Neuronal stem cell (in vitro differentiated cells): ENCODE results near the gene PDE9A.

Experiments used
- DNase-seq: peaks from one replicate; pipeline ENCODE4 v3.0.0-alpha.2; 2013; ENCODE audit warnings: low spot score
- H2AFZ ChIP-seq: one replicate; pipeline ENCODE4 v1.6.1; 2013; ENCODE audit warnings: mild to moderate bottlenecking, low read length, inconsistent platforms
- H2AK5ac ChIP-seq: 2 replicates; pipeline ENCODE4 v1.6.1; 2013; ENCODE audit warnings: low read depth, mild to moderate bottlenecking, inconsistent platforms, low read length, moderate library complexity, mixed read lengths
- H2BK120ac ChIP-seq: 2 replicates; pipeline ENCODE4 v1.6.1; 2013; ENCODE audit warnings: low read depth, mild to moderate bottlenecking, inconsistent platforms, low read length, moderate library complexity, mixed read lengths
- H2BK12ac ChIP-seq: one replicate; pipeline ENCODE4 v1.6.1; 2013; ENCODE audit warnings: low read length, inconsistent platforms
- H2BK15ac ChIP-seq: 2 replicates; pipeline ENCODE4 v1.6.1; 2013; ENCODE audit warnings: mild to moderate bottlenecking, low read length, inconsistent platforms, mixed read lengths
- H2BK5ac ChIP-seq: one replicate; pipeline ENCODE4 v1.6.1; 2013; ENCODE audit warnings: inconsistent platforms, mild to moderate bottlenecking, low read length, moderate library complexity
- H3K14ac ChIP-seq: one replicate; pipeline ENCODE4 v1.6.1; 2013; ENCODE audit warnings: low read length, inconsistent platforms
- H3K18ac ChIP-seq: 2 replicates; pipeline ENCODE4 v1.6.1; 2013; ENCODE audit warnings: low read length, inconsistent platforms
- H3K23ac ChIP-seq: 2 replicates; pipeline ENCODE4 v1.6.1; 2013; ENCODE audit warnings: low read depth, mild to moderate bottlenecking, mixed read lengths, low read length, inconsistent platforms; ENCODE audit not compliant: poor library complexity
- H3K27ac ChIP-seq: replicated peaks from 3 replicates; pipeline ENCODE4 v1.5.1; 2013; ENCODE audit warnings: low read length, inconsistent platforms
- H3K27me3 ChIP-seq, 3 experiments: 2 replicates each; pipeline ENCODE4 v1.6.1; 2013; ENCODE audit warnings: low read length in 3 of 3, mild to moderate bottlenecking in 2 of 3, inconsistent platforms in 1 of 3, low read depth in 1 of 3, mixed read lengths in 1 of 3, moderate library complexity in 1 of 3; ENCODE audit not compliant: control insufficient read depth in 3 of 3, insufficient read depth in 3 of 3
- H3K36me3 ChIP-seq, 2 donors: replicated peaks in 1 of 2; 2 replicates each; pipeline ENCODE4 v1.6.1; 2013; ENCODE audit warnings: low read length in 2 of 2; ENCODE audit not compliant: control insufficient read depth in 2 of 2, insufficient read depth in 2 of 2
- H3K4ac ChIP-seq: 2 replicates; pipeline ENCODE4 v1.6.1; 2013; ENCODE audit warnings: inconsistent platforms, mild to moderate bottlenecking, low read length, moderate library complexity
- H3K4me1 ChIP-seq, 2 donors: 1 replicate in 1 of 2; 2 replicates in 1 of 2; pipeline ENCODE4 v1.6.1; 2013; ENCODE audit warnings: low read length in 2 of 2, low read depth in 1 of 2; ENCODE audit not compliant: control insufficient read depth in 2 of 2, insufficient read depth in 1 of 2
- H3K4me2 ChIP-seq: one replicate; pipeline ENCODE4 v1.6.1; 2013; ENCODE audit warnings: mild to moderate bottlenecking, low read length, inconsistent platforms; ENCODE audit not compliant: insufficient read depth, poor library complexity, severe bottlenecking
- H3K4me3 ChIP-seq, 2 donors: 2 replicates each; pipeline ENCODE4 v1.5.1; 2013; ENCODE audit warnings: low read length in 2 of 2, mild to moderate bottlenecking in 2 of 2, inconsistent platforms in 1 of 2, moderate library complexity in 1 of 2
- H3K79me1 ChIP-seq: one replicate; pipeline ENCODE4 v1.6.1; 2013; ENCODE audit warnings: low read depth, mild to moderate bottlenecking, inconsistent platforms, low read length, moderate library complexity
- H3K9ac ChIP-seq: one replicate; pipeline ENCODE4 v1.6.1; 2013; ENCODE audit warnings: mild to moderate bottlenecking, low read depth, low read length, inconsistent platforms; ENCODE audit not compliant: poor library complexity
- H3K9me3 ChIP-seq, 2 donors: replicated peaks in 1 of 2; 2 replicates each; pipeline versions ENCODE3 to v1.6.1; 2013; ENCODE audit warnings: low read length in 2 of 2, mild to moderate bottlenecking in 2 of 2, inconsistent platforms in 1 of 2, low read depth in 1 of 2, mixed read lengths in 1 of 2, moderate library complexity in 1 of 2; ENCODE audit not compliant: control insufficient read depth in 2 of 2, insufficient read depth in 1 of 2
- H4K8ac ChIP-seq: one replicate; pipeline ENCODE4 v1.6.1; 2013; ENCODE audit warnings: low read depth, mild to moderate bottlenecking, inconsistent platforms, low read length, moderate library complexity
- H4K91ac ChIP-seq: one replicate; pipeline ENCODE4 v1.6.1; 2013; ENCODE audit warnings: low read length, low read depth, mild to moderate bottlenecking, inconsistent platforms; ENCODE audit not compliant: poor library complexity
- WGBS, 2 donors: extraction: QIAGEN DNeasy Blood & Tissue Kit; methylation state at CpG; one replicate each; pipeline ENCODE4 v1.1.7; 2013; ENCODE audit warnings: missing lambda C conversion rate in 2 of 2, mixed read lengths in 1 of 2; ENCODE audit not compliant: insufficient read length in 2 of 2, insufficient replicate concordance in 1 of 2; ENCODE audit errors: extremely low coverage in 2 of 2; 5-methylcytosine and 5-hydroxymethylcytosine counted together

Gene PDE9A

DNA sequence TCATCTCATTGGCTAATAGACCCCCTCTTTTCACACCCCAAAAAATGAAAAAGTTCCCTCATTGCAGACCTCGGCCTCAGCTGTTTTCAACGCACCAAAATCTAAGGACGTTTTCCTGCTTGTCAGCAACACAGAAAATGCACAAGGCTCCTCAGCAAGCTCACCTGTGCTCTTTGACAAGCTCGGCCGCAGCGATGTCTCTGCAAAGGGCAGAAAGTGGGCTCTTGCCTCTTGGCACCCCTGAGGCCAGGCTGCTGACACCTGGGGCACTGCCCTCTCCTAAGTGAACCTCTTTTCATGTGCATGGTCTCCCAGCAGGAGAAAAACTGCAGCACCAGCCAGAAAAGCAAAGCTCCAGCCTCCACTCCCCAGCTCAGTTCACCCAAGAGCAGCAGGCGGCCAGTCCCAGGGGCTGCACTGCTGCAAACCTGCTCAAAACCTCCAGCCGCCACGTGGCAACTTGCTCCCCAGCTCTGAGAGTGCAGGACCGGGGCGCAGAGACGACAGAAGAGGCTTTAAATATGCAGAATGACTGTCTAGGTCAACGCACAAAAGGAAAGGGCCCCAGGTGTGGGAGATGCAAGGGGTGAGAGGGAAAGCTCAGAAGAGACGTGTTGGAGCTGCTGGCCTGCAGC is 101.7 kb downstream of the PDE9A start:
- H3K14ac ChIP-seq = no peak overlapping the region
- H2AK5ac ChIP-seq = no peak overlapping the region
- peaks cover 20 to 28% of the 10 kb centered on the region in 2 donors for H3K36me3 ChIP-seq
- H4K91ac ChIP-seq = no peak overlapping the region
- peaks cover 1% of the 10 kb centered on the region for H3K79me1 ChIP-seq
- H3K23ac ChIP-seq = no peak overlapping the region
- no peaks in the 10 kb centered on the region for H3K27me3 ChIP-seq
- no peaks in the 10 kb centered on the region for H3K9me3 ChIP-seq
- no peak overlapping the region for H2BK5ac ChIP-seq
- H4K8ac ChIP-seq = no peak overlapping the region
- H3K18ac ChIP-seq = no peak overlapping the region
- no peak overlapping the region for H3K9ac ChIP-seq
- H2BK120ac ChIP-seq = no peak overlapping the region
- H2BK15ac ChIP-seq = no peak overlapping the region
- DNase-seq = no peak
- no peak overlapping the region for H3K27ac ChIP-seq
- H3K4me3 ChIP-seq = no peak overlapping the region
- no peak overlapping the region for H3K4me2 ChIP-seq
- H2AFZ ChIP-seq = no peak overlapping the region
- H3K4me1 ChIP-seq = peaks cover 0 to 4% of the 10 kb centered on the region in 2 donors
- WGBS, 2 donors = no CpG with 5 or more reads among the region's 14 CpGs
- no peak overlapping the region for H2BK12ac ChIP-seq
- no peak overlapping the region for H3K4ac ChIP-seq

DNA sequence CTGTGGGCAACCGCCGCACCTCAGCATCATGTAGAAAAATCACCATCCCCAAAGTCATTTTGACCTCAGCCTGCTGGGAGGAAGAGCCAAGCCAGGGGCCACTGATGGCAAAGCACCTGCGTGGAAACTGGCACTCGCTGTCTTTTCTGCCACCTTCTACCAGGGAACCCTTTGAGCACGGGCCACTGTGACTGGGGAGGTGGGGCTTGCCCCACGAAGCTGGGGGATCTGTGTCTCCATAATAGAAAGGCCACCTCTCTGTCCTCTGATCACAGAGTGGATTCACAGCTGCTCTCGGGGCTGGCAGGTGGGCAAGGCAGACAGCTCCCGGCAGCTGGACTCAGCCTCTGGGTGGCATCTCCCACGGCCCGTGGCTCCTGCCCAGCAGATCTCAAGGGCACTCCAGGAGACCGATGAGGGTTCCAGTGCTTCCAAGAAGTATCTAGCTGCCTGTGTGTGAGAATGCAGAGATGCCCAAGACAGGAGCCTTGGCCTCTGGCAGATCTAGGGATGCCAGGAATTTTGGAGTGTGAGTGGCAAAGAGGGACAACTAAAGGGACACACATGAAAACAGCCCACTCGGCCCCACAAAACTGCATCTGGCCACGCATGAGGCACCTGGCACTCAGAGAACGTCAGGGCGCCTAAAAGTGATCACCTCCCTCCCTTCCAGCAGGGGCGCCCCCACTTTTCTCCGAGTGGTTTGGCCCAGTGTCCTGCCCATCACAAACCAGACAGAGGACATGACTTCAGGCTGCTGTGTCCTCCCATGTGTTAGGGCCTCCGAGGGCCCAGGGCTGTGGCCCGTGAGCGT is 102.6 kb downstream of the PDE9A start:
- Histone ChIP-seq H3K9ac (no peak overlapping the region), H2AK5ac (no peak overlapping the region), H3K79me1 (peaks cover 1% of the 10 kb centered on the region), H4K8ac (no peak overlapping the region), H2BK5ac (no peak overlapping the region), H3K14ac (peak overlapping the region; percentile 15), H3K4ac (no peak overlapping the region), H2AFZ (no peak overlapping the region), H2BK15ac (no peak overlapping the region), H3K18ac (no peak overlapping the region), H3K27ac (no peak overlapping the region), H3K36me3 (peaks cover 23 to 30% of the 10 kb centered on the region in 2 donors), H3K4me3 (no peak overlapping the region), H2BK12ac (no peak overlapping the region), H3K4me2 (no peak overlapping the region), H4K91ac (no peak overlapping the region), H3K4me1 (peaks cover 0 to 2% of the 10 kb centered on the region in 2 donors), H3K23ac (no peak overlapping the region), H2BK120ac (no peak overlapping the region), H3K27me3 (no peaks in the 10 kb centered on the region), H3K9me3 (no peaks in the 10 kb centered on the region)
- WGBS, 2 donors = no CpG with 5 or more reads among the region's 20 CpGs
- no peak for DNase-seq

DNA sequence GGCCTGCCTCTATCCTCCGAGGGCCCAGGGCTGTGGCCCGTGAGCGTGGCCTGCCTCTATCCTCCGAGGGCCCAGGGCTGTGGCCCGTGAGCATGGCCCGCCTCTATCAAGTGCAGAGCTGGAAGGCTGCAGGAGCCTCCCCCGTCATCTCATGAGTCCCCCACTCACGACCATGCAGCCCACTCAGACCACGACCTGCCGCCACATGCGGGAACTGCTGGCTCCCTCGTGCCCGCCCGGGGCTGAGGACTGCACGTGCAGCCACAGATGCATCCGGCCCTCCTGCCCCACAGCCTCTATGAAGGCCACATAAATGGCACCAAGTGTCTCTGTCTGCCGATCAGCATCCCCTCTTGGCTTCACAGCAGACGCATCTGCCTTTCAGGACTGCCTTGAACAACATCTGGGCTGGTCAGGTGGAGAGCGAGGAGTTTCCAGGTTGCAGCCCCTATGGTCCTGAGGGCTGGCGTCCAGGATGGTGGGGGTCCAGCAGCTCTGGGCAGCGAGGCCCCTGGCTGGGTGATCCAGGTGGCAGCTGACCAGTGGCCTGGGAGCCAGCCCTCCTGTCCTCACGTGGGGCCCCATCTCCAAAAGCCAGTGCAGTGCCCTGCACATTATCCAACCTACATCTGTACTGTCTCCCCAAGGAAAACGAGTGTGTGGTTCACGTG is 103.3 kb downstream of the PDE9A start:
- no peak overlapping the region for H2BK5ac ChIP-seq
- H2AK5ac ChIP-seq = peak overlapping the region; percentile 69
- no CpG with 5 or more reads among the region's 24 CpGs for WGBS, 2 donors
- H4K91ac ChIP-seq = no peak overlapping the region
- H2BK120ac ChIP-seq = no peak overlapping the region
- H3K4me3 ChIP-seq = no peak overlapping the region
- H3K27me3 ChIP-seq = no peaks in the 10 kb centered on the region
- H4K8ac ChIP-seq = peak overlapping the region; percentile 32
- no peak for DNase-seq
- no peak overlapping the region for H3K27ac ChIP-seq
- no peak overlapping the region for H2BK12ac ChIP-seq
- peak overlapping the region; percentile 52 for H3K23ac ChIP-seq
- no peak overlapping the region for H3K4ac ChIP-seq
- peaks cover 1% of the 10 kb centered on the region for H3K79me1 ChIP-seq
- peak overlapping the region; percentile 57 for H3K9ac ChIP-seq
- no peak overlapping the region for H3K4me2 ChIP-seq
- H2AFZ ChIP-seq = no peak overlapping the region
- H3K36me3 ChIP-seq = peaks cover 29 to 35% of the 10 kb centered on the region in 2 donors
- H3K9me3 ChIP-seq = no peaks in the 10 kb centered on the region
- H3K18ac ChIP-seq = no peak overlapping the region
- H3K4me1 ChIP-seq = no peaks in the 10 kb centered on the region
- H2BK15ac ChIP-seq = no peak overlapping the region
- H3K14ac ChIP-seq = peak overlapping the region; percentile 63

DNA sequence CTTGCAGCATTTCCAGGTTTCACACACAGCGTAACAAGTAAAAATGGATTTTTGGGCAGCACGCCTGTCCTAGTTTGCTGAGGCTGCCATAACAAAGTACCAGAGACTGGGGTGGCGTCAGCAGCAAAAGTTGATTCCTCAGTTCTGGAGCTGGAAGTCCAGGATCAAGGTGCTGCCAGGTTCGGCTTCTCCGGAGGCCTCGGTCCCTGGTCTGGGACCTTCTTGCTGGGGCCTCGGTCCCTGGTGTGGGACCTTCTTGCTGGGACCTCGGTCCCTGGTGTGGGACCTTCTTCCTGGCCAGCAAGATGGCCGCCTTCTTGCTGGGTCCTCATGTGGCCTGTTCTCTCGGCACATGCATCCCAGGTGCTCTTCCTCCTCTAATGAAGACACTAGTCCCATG is 104.0 kb downstream of the PDE9A start:
- H3K4me2 ChIP-seq = no peak overlapping the region
- H2BK12ac ChIP-seq = no peak overlapping the region
- no peak for DNase-seq
- H3K18ac ChIP-seq = no peak overlapping the region
- H4K91ac ChIP-seq = no peak overlapping the region
- H2AK5ac ChIP-seq = no peak overlapping the region
- H4K8ac ChIP-seq = no peak overlapping the region
- no peak overlapping the region for H2AFZ ChIP-seq
- peaks cover 36 to 42% of the 10 kb centered on the region in 2 donors for H3K36me3 ChIP-seq
- H3K27ac ChIP-seq = no peak overlapping the region
- no peaks in the 10 kb centered on the region for H3K9me3 ChIP-seq
- no peak overlapping the region for H3K9ac ChIP-seq
- no peak overlapping the region for H2BK120ac ChIP-seq
- no peak overlapping the region for H3K14ac ChIP-seq
- H3K23ac ChIP-seq = no peak overlapping the region
- H3K79me1 ChIP-seq = peaks cover 1% of the 10 kb centered on the region
- WGBS, 2 donors = no CpG with 5 or more reads among the region's 10 CpGs
- H3K4ac ChIP-seq = no peak overlapping the region
- no peaks in the 10 kb centered on the region for H3K27me3 ChIP-seq
- no peak overlapping the region for H2BK15ac ChIP-seq
- no peak overlapping the region for H3K4me3 ChIP-seq
- H3K4me1 ChIP-seq = no peaks in the 10 kb centered on the region
- H2BK5ac ChIP-seq = no peak overlapping the region
